Subcutaneous adipose tissue (tissue), 4 donors: ENCODE data around the gene C2CD4D. TPM values are rescaled to one million over a fixed set of nuclear protein-coding genes. Genes with fewer than 3 reads are reported as not detected.

Experiments
- total RNA-seq, 4 donors: library from RNA; depleted of rRNA; stranded (reverse); fragments of >200 nt; gene quantifications; one replicate each; pipeline ENCODE4 v1.1.0, GENCODE V29; 2016
- TF ChIP-seq, protein P1 (sequence below): fragments of 450-650 bp; IDR thresholded peaks from one replicate; pipeline ENCODE4 v1.5.1; 2016; ENCODE audit warnings: low read depth, mild to moderate bottlenecking, control low read depth, antibody characterized with exemption, moderate library complexity

Gene C2CD4D
- total RNA-seq, 4 donors from 2014 or later: 0.68 TPM; not detected in 3

GRCh38 chr1:151814426-151814825 is 25.2 kb downstream of the C2CD4D start:
- TF ChIP-seq, protein P1, sequence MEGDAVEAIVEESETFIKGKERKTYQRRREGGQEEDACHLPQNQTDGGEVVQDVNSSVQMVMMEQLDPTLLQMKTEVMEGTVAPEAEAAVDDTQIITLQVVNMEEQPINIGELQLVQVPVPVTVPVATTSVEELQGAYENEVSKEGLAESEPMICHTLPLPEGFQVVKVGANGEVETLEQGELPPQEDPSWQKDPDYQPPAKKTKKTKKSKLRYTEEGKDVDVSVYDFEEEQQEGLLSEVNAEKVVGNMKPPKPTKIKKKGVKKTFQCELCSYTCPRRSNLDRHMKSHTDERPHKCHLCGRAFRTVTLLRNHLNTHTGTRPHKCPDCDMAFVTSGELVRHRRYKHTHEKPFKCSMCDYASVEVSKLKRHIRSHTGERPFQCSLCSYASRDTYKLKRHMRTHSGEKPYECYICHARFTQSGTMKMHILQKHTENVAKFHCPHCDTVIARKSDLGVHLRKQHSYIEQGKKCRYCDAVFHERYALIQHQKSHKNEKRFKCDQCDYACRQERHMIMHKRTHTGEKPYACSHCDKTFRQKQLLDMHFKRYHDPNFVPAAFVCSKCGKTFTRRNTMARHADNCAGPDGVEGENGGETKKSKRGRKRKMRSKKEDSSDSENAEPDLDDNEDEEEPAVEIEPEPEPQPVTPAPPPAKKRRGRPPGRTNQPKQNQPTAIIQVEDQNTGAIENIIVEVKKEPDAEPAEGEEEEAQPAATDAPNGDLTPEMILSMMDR: no peak

DNA sequence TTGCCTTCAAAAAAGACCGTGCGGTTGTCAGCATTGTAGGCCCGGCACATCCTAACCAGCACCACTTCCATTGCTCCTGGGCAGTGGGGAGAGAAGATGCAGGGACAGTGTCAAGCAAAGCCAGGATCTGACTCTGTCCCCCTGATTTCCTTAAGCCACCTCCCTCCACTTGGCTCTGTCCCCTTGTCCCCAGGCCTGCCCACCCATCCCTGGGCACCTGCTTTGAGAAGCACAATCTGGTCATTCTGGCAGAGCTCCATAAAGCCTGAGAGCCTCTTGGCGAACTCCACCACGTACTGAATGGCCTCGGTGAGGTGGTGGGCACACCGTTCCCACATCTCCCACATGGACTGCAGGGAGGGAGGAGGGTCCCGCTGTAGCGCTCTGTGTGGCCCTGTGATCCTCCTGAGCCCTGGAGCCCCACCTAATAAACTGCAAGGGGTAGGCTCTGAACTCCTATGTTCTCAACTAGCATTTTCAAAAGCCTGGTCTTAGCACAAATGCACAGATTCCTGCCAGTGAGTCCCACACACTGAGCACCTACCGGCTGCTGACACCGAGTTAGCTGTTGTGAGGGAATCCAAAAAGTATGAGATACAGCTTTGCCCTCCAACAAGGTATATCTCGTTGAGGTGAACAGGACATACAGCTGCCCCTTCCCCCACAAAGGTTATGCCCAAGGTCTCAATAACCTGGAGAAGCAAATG is 26.2 kb downstream of the C2CD4D start:
- TF ChIP-seq, protein P1: no peak

DNA sequence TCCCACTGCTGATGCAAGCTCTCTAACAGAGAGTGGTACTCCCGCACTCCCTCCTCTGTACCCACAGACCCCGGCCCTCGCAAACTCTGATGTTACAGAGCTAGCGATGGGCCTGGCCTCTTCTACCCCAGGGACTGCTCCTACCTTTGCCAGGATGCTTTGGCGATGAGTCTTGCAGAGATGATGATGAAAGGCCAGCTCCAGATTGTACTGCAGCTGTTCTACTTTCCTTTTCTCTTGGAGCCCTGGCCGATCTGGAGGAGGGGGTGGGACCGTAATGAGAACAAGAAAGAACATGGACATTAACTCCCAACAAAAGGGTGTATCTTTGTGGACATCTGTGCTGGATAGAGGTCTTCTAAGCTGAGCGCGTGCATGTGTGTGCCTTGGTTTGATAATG is 28.4 kb downstream of the C2CD4D start:
- TF ChIP-seq, protein P1: no peak

- TF ChIP-seq, protein P1: no peak
Observed at GRCh38 chr1:151809985-151810556, 29.5 kb downstream of the C2CD4D start.

GRCh38 chr1:151809290-151809984 is 30.2 kb downstream of the C2CD4D start:
- TF ChIP-seq, protein P1: no peak

- TF ChIP-seq, protein P1: no peak
Observed at GRCh38 chr1:151807766-151808165, 31.9 kb downstream of the C2CD4D start.

GRCh38 chr1:151807131-151807530 is 32.5 kb downstream of the C2CD4D start:
- TF ChIP-seq, protein P1: no peak
